Stimulated activated CD4-positive, alpha-beta T cell treated with anti-CD3 and anti-CD28 coated beads, TNF-alpha, amount 100 ng/mL, for 24 hours (primary cell): ENCODE results near the gene ZNF440.

Experiments
- DNase-seq, 3 experiments: peaks; one replicate each; pipeline ENCODE4 v3.0.0-alpha.2; 2020; ENCODE audit warnings: low read depth in 3 of 3

The ZNF440 gene

GRCh38 chr19:11882606-11883005, 68.5 kb downstream of the ZNF440 start:
- DNase-seq: no peak
